Transverse colon (tissue), 4 donors: ENCODE results near the gene ZNF804B. TPM values are rescaled to one million over a fixed set of nuclear protein-coding genes. Genes with fewer than 3 reads are reported as not detected.

Source experiments
- DNase-seq: peaks from one replicate; pipeline ENCODE4 v3.0.0-alpha.2; 2019
- H3K27ac ChIP-seq, 4 donors: fragments of 200-600 bp; sonication (generic); 2 replicates each; pipeline ENCODE4 v1.5.1; 2016 to 2018; ENCODE audit warnings: inconsistent platforms in 4 of 4
- H3K27me3 ChIP-seq: fragments of 200-600 bp; sonication (generic); 2 replicates; pipeline ENCODE4 v1.5.1; 2017; ENCODE audit warnings: inconsistent platforms
- H3K36me3 ChIP-seq, 4 donors: fragments of 200-600 bp; sonication (generic); 2 replicates each; pipeline ENCODE4 v1.5.1; 2017 to 2019; ENCODE audit warnings: inconsistent platforms in 4 of 4
- H3K4me1 ChIP-seq, 4 donors: fragments of 200-600 bp; sonication (generic); 2 replicates each; pipeline ENCODE4 v1.5.1; 2017 to 2020; ENCODE audit warnings: inconsistent platforms in 4 of 4
- H3K4me3 ChIP-seq, 4 donors: fragments of 200-600 bp; sonication (generic); 1 replicate in 1 of 4; 2 replicates in 3 of 4; pipeline versions ENCODE4 v1.5.1 to v1.6.1; 2017 to 2019; ENCODE audit warnings: inconsistent platforms in 4 of 4
- H3K9me3 ChIP-seq, 2 donors: fragments of 200-600 bp; sonication (generic); 2 replicates each; pipeline ENCODE4 v1.5.1; 2017 to 2019; ENCODE audit warnings: inconsistent platforms in 2 of 2
- CTCF ChIP-seq, 5 experiments: fragments of 200-600 bp in 3 of 5; fragments of 450-650 bp in 2 of 5; sonication (generic) in 3 of 5; IDR thresholded peaks; 1 replicate in 2 of 5; 2 replicates in 3 of 5; pipeline ENCODE4 v1.5.1; 2016 to 2017; ENCODE audit warnings: antibody characterized with exemption in 5 of 5, inconsistent platforms in 3 of 5, mild to moderate bottlenecking in 2 of 5, moderate library complexity in 1 of 5
- EP300 ChIP-seq: sonication (generic); formaldehyde crosslinking; IDR thresholded peaks from one replicate; pipeline ENCODE4 v1.6.1; 2017; ENCODE audit warnings: antibody characterized with exemption, low read depth
- POLR2A ChIP-seq: fragments of 450-650 bp; IDR thresholded peaks from one replicate; pipeline ENCODE4 v1.6.1; 2016; ENCODE audit warnings: antibody characterized with exemption, mild to moderate bottlenecking, moderate library complexity
- POLR2AphosphoS5 ChIP-seq, 3 donors: sonication (generic); formaldehyde crosslinking; IDR thresholded peaks; one replicate each; pipeline ENCODE4 v1.6.1; 2016; ENCODE audit warnings: antibody characterized with exemption in 3 of 3
- WGBS, 2 donors: methylation state at CpG; one replicate each; pipeline ENCODE4 v1.1.5; 2018; ENCODE audit warnings: low coverage in 1 of 2; 5-methylcytosine and 5-hydroxymethylcytosine counted together
- in situ Hi-C, 4 donors: fragments of 200-750 bp; cut with MboI; loops; one replicate each; pipeline versions ENCODE4 v1.15.0 to v1.15.1; 2017; ENCODE audit warnings: low sequenced_read_pairs in 3 of 4, low pct_ligation_motif_present in 1 of 4, low pct_unique_long_range_greater_than_20kb in 1 of 4
- intact Hi-C: fragments of 100-400 bp; cut with DNase I; formaldehyde crosslinking; loops from one replicate; pipeline ENCODE4 v1.15.1; 2023; ENCODE audit warnings: low total_unique reads
- total RNA-seq, 4 donors: library from RNA; depleted of rRNA; stranded (reverse); fragments of >200 nt; gene quantifications; one replicate each; pipeline ENCODE4 v1.1.0, GENCODE V29; 2016

ZNF804B gene
- total RNA-seq, 4 donors from 2014 or later = not detected

- Histone ChIP-seq H3K4me3 (no peak overlapping the region), H3K27me3 (no peaks in the 10 kb centered on the region), H3K36me3 (no peaks in the 10 kb centered on the region), H3K4me1 (no peaks in the 10 kb centered on the region), H3K27ac (no peak overlapping the region), H3K9me3 (no peaks in the 10 kb centered on the region)
- TF ChIP-seq POLR2A (no peak), EP300 (no peak), POLR2AphosphoS5 (IDR thresholded peaks at IDR 0.05) (no peak), CTCF (IDR thresholded peaks at IDR 0.05) (no peak)
- no peak for DNase-seq
- in situ Hi-C loops = no loop called here
- intact Hi-C loops = no loop called here
Observed at GRCh38 chr7:89238156-89238555, 478.7 kb downstream of the ZNF804B start.

- Histone ChIP-seq H3K27ac (no peak overlapping the region), H3K36me3 (no peaks in the 10 kb centered on the region), H3K4me1 (no peaks in the 10 kb centered on the region), H3K27me3 (no peaks in the 10 kb centered on the region), H3K9me3 (peaks cover 0 to 5% of the 10 kb centered on the region in 2 donors), H3K4me3 (no peak overlapping the region)
- TF ChIP-seq POLR2A = no peak
- no peak for TF ChIP-seq POLR2AphosphoS5 (IDR thresholded peaks at IDR 0.05)
- TF ChIP-seq CTCF (IDR thresholded peaks at IDR 0.05) = no peak
- no peak for TF ChIP-seq EP300
- DNase-seq = no peak
- intact Hi-C loops = no loop called here
- in situ Hi-C loops = no loop called here
Observed at GRCh38 chr7:89246196-89246595, 486.7 kb downstream of the ZNF804B start.

GRCh38 chr7:89247207-89247606 is 487.7 kb downstream of the ZNF804B start:
- Histone ChIP-seq H3K9me3 (peaks cover 0 to 5% of the 10 kb centered on the region in 2 donors), H3K36me3 (no peaks in the 10 kb centered on the region), H3K27me3 (no peaks in the 10 kb centered on the region), H3K4me3 (no peak overlapping the region), H3K27ac (no peak overlapping the region), H3K4me1 (no peaks in the 10 kb centered on the region)
- TF ChIP-seq CTCF (IDR thresholded peaks at IDR 0.05) = no peak
- no peak for TF ChIP-seq POLR2AphosphoS5 (IDR thresholded peaks at IDR 0.05)
- TF ChIP-seq EP300 = no peak
- TF ChIP-seq POLR2A = no peak
- in situ Hi-C loops = no loop called here
- DNase-seq = no peak
- WGBS, 2 donors = 67 to 92% methylated on average over 1 to 3 of the region's 3 CpGs
- intact Hi-C loops = no loop called here

GRCh38 chr7:89259085-89259484 is 499.6 kb downstream of the ZNF804B start:
- in situ Hi-C loops = no loop called here
- intact Hi-C loops = no loop called here

More at GRCh38 chr7:89259085-89259484, 499.6 kb downstream of the ZNF804B start:
- WGBS, 2 donors = 38 to 41% methylated on average over 1 to 2 of the region's 2 CpGs
- Histone ChIP-seq H3K27me3 (no peaks in the 10 kb centered on the region), H3K4me1 (no peaks in the 10 kb centered on the region), H3K27ac (no peak overlapping the region), H3K36me3 (no peaks in the 10 kb centered on the region), H3K9me3 (no peaks in the 10 kb centered on the region), H3K4me3 (no peak overlapping the region)
- DNase-seq = no peak
- TF ChIP-seq EP300 = no peak
- TF ChIP-seq CTCF (IDR thresholded peaks at IDR 0.05) = no peak
- no peak for TF ChIP-seq POLR2AphosphoS5 (IDR thresholded peaks at IDR 0.05)
- no peak for TF ChIP-seq POLR2A
